Activated CD8-positive, alpha-beta memory T cell treated with anti-CD3 and anti-CD28 coated beads, Interleukin-2, amount 50 U/mL, for 24 hours (primary cell): ENCODE data around the gene INMT.

Experiments used
- DNase-seq: peaks from one replicate; pipeline ENCODE4 v3.0.0-alpha.2; 2020; ENCODE audit errors: extremely low read depth

Gene INMT

GRCh38 chr7:30752979-30753378 is 1.0 kb downstream of the INMT start:
- no peak for DNase-seq

- DNase-seq = no peak
Observed at GRCh38 chr7:30754315-30754877, 2.5 kb downstream of the INMT start.

GRCh38 chr7:30755384-30756154 is 3.6 kb downstream of the INMT start:
- no peak for DNase-seq

GRCh38 chr7:30757342-30757692 is 5.4 kb downstream of the INMT start:
- DNase-seq = no peak

GRCh38 chr7:30760514-30761213 is 8.7 kb downstream of the INMT start:
- DNase-seq = no peak

GRCh38 chr7:30761214-30762156 is 9.6 kb downstream of the INMT start:
- DNase-seq = no peak

- DNase-seq = no peak
Observed at GRCh38 chr7:30764030-30764975, 12.4 kb downstream of the INMT start.

GRCh38 chr7:30765408-30765807 is 13.5 kb downstream of the INMT start:
- no peak for DNase-seq

GRCh38 chr7:30770845-30771173 is 18.9 kb downstream of the INMT start:
- DNase-seq = no peak

- DNase-seq = peak; percentile 9
Observed at GRCh38 chr7:30771174-30771879, 19.4 kb downstream of the INMT start, which contains the start of gene MINDY4. Gene MINDY4, plus strand, starts transcription at chr7:30771417. Its CDS starts 77 bp downstream, at chr7:30771494.

- no peak for DNase-seq
Observed at GRCh38 chr7:30771880-30772425, 20.0 kb downstream of the INMT start.

- no peak for DNase-seq
Observed at GRCh38 chr7:30772984-30773383, 21.0 kb downstream of the INMT start.

- DNase-seq = no peak
Observed at GRCh38 chr7:30775992-30776391, 24.1 kb downstream of the INMT start.

- no peak for DNase-seq
Observed at GRCh38 chr7:30776971-30777370, 25.0 kb downstream of the INMT start.

- no peak for DNase-seq
Observed at GRCh38 chr7:30778255-30779025, 26.5 kb downstream of the INMT start.

GRCh38 chr7:30779574-30779973 is 27.6 kb downstream of the INMT start:
- no peak for DNase-seq

- DNase-seq = no peak
Observed at GRCh38 chr7:30780941-30781340, 29.0 kb downstream of the INMT start.

- no peak for DNase-seq
Observed at GRCh38 chr7:30782690-30783089, 30.8 kb downstream of the INMT start.

- no peak for DNase-seq
Observed at GRCh38 chr7:30785786-30786185, 33.9 kb downstream of the INMT start.
